ELF-1 (cell line): ENCODE results near the gene CD6.

ENCODE experiments used
- DNase-seq: peaks from one replicate; pipeline ENCODE4 v3.0.0-alpha.2; 2016; ENCODE audit warnings: low read depth, low spot score

The CD6 gene

GRCh38 chr11:61026121-61027031 is 54.9 kb downstream of the CD6 start:
- DNase-seq: no peak

- no peak for DNase-seq
Observed at GRCh38 chr11:61027141-61027840, 55.8 kb downstream of the CD6 start.

GRCh38 chr11:61028135-61028729 is 56.8 kb downstream of the CD6 start:
- no peak for DNase-seq

GRCh38 chr11:61032824-61033223 is 61.3 kb downstream of the CD6 start:
- DNase-seq: no peak

- DNase-seq: no peak
Observed at GRCh38 chr11:61033417-61033816, 61.9 kb downstream of the CD6 start.

- no peak for DNase-seq
Observed at GRCh38 chr11:61034111-61034510, 62.6 kb downstream of the CD6 start.

GRCh38 chr11:61034704-61035525 is 63.4 kb downstream of the CD6 start:
- no peak for DNase-seq

GRCh38 chr11:61035526-61035835 is 64.0 kb downstream of the CD6 start:
- DNase-seq: no peak

GRCh38 chr11:61037441-61038093 is 66.1 kb downstream of the CD6 start:
- no peak for DNase-seq

GRCh38 chr11:61039916-61040315 is 68.4 kb downstream of the CD6 start:
- DNase-seq: no peak

- DNase-seq: peak; percentile 85
Observed at GRCh38 chr11:61041755-61042518, 70.5 kb downstream of the CD6 start.

- DNase-seq: no peak
Observed at GRCh38 chr11:61042537-61042936, 71.1 kb downstream of the CD6 start.

- DNase-seq: no peak
Observed at GRCh38 chr11:61042961-61043540, 71.6 kb downstream of the CD6 start.

GRCh38 chr11:61045271-61045670 is 73.8 kb downstream of the CD6 start:
- DNase-seq: no peak

- no peak for DNase-seq
Observed at GRCh38 chr11:61046833-61047232, 75.4 kb downstream of the CD6 start.

- DNase-seq: no peak
Observed at GRCh38 chr11:61048368-61049062, 77.0 kb downstream of the CD6 start.

GRCh38 chr11:61049063-61049377 is 77.5 kb downstream of the CD6 start:
- no peak for DNase-seq

GRCh38 chr11:61049859-61050258 is 78.4 kb downstream of the CD6 start:
- no peak for DNase-seq

- DNase-seq: no peak
Observed at GRCh38 chr11:61052182-61052972, 80.9 kb downstream of the CD6 start.
